C4-2B (cell line): Measurements from ENCODE around the gene ISCA1.

Source experiments
- ZFX ChIP-seq: fragments of 450-650 bp; IDR thresholded peaks from 2 replicates; pipeline ENCODE4 v1.6.1; 2017
- TF ChIP-seq, protein P1 (sequence below): fragments of 450-650 bp; conservative IDR thresholded peaks from 2 replicates; pipeline ENCODE4 v1.5.1; 2017; ENCODE audit warnings: mild to moderate bottlenecking

DNA sequence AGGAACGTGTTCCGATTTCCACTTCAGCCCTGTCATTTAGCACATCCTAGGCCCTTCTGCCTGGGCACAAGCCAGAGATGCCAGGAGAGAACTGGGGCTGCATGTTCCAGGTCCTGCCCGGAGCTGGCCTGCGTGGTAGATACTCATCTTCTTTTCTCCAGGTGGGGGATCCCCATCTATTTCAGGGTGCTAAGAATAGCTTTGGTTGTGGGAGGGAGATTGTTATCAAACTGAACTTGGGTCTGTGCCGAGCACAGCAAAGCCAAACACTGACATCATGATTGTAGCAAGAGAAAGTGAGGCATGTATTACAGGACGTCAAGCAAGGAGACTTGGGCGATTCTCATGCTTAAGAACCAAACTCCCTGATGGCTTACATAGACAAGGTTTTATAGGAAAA lies 41.1 kb downstream of the ISCA1 start:
- TF ChIP-seq, protein P1, sequence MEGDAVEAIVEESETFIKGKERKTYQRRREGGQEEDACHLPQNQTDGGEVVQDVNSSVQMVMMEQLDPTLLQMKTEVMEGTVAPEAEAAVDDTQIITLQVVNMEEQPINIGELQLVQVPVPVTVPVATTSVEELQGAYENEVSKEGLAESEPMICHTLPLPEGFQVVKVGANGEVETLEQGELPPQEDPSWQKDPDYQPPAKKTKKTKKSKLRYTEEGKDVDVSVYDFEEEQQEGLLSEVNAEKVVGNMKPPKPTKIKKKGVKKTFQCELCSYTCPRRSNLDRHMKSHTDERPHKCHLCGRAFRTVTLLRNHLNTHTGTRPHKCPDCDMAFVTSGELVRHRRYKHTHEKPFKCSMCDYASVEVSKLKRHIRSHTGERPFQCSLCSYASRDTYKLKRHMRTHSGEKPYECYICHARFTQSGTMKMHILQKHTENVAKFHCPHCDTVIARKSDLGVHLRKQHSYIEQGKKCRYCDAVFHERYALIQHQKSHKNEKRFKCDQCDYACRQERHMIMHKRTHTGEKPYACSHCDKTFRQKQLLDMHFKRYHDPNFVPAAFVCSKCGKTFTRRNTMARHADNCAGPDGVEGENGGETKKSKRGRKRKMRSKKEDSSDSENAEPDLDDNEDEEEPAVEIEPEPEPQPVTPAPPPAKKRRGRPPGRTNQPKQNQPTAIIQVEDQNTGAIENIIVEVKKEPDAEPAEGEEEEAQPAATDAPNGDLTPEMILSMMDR: no peak
- TF ChIP-seq ZFX: no peak
